Large intestine (tissue), 3 donors: ENCODE results near the gene ARHGAP45. TPM values are rescaled to one million over a fixed set of nuclear protein-coding genes. Genes with fewer than 3 reads are reported as not detected.
"Not testable (repeated sequence)": the region's sequence is repeated elsewhere in the genome, so short reads cannot be mapped to it uniquely, and the experiment has no call there.

Experiments used
- DNase-seq, 2 donors: peaks; one replicate each; pipeline versions ENCODE4 v3.0.0 to v3.0.0-alpha.2; 2013
- H3K27ac ChIP-seq: one replicate; pipeline ENCODE4 v1.5.1; 2013; ENCODE audit warnings: low read length
- H3K27me3 ChIP-seq: 2 replicates; pipeline ENCODE4 v1.6.1; 2013; ENCODE audit warnings: low read length; ENCODE audit not compliant: control insufficient read depth, insufficient read depth
- H3K36me3 ChIP-seq: 2 replicates; pipeline ENCODE4 v1.6.1; 2013; ENCODE audit warnings: low read length; ENCODE audit not compliant: control insufficient read depth, insufficient read depth
- H3K4me1 ChIP-seq: one replicate; pipeline ENCODE4 v1.6.1; 2013; ENCODE audit warnings: low read length; ENCODE audit not compliant: control insufficient read depth, insufficient read depth
- H3K4me3 ChIP-seq: one replicate; pipeline ENCODE4 v1.5.1; 2013; ENCODE audit warnings: low read length
- H3K9me3 ChIP-seq: one replicate; pipeline ENCODE4 v1.6.1; 2013; ENCODE audit warnings: mild to moderate bottlenecking, low read depth, low read length, moderate library complexity; ENCODE audit not compliant: control insufficient read depth
- WGBS: methylation state at CpG from one replicate; pipeline ENCODE4 v1.1.5; 2013; ENCODE audit warnings: low lambda C conversion rate; ENCODE audit not compliant: insufficient coverage; 5-methylcytosine and 5-hydroxymethylcytosine counted together
- polyA plus RNA-seq: library from polyadenylated mRNA; unstranded; fragments of 120-200 nt; gene quantifications from one replicate; pipeline ENCODE4 v1.2.1, GENCODE V29; 2013

The ARHGAP45 gene
- polyA plus RNA-seq, 1 donor: 14.0 TPM

- H3K4me3 ChIP-seq, H3K27me3 ChIP-seq, H3K27ac ChIP-seq, H3K9me3 ChIP-seq, DNase-seq: not testable (repeated sequence)
- Histone ChIP-seq H3K36me3 (peaks cover 72% of the 10 kb centered on the region), H3K4me1 (peaks cover 21% of the 10 kb centered on the region)
- WGBS: no CpG with 5 or more reads among the region's 9 CpGs
Observed at GRCh38 chr19:1114728-1115127, 47.8 kb downstream of the ARHGAP45 start.

GRCh38 chr19:1115646-1116420, 48.9 kb downstream of the ARHGAP45 start:
- H3K9me3 ChIP-seq: peaks cover 7% of the 10 kb centered on the region
- H3K36me3 ChIP-seq: peaks cover 71% of the 10 kb centered on the region
- H3K4me1 ChIP-seq: peaks cover 21% of the 10 kb centered on the region
- WGBS: no CpG with 5 or more reads among the region's 35 CpGs
- H3K27ac ChIP-seq: no peak overlapping the region
- no peak overlapping the region for H3K4me3 ChIP-seq
- H3K27me3 ChIP-seq: no peaks in the 10 kb centered on the region
- DNase-seq: no peak

DNA sequence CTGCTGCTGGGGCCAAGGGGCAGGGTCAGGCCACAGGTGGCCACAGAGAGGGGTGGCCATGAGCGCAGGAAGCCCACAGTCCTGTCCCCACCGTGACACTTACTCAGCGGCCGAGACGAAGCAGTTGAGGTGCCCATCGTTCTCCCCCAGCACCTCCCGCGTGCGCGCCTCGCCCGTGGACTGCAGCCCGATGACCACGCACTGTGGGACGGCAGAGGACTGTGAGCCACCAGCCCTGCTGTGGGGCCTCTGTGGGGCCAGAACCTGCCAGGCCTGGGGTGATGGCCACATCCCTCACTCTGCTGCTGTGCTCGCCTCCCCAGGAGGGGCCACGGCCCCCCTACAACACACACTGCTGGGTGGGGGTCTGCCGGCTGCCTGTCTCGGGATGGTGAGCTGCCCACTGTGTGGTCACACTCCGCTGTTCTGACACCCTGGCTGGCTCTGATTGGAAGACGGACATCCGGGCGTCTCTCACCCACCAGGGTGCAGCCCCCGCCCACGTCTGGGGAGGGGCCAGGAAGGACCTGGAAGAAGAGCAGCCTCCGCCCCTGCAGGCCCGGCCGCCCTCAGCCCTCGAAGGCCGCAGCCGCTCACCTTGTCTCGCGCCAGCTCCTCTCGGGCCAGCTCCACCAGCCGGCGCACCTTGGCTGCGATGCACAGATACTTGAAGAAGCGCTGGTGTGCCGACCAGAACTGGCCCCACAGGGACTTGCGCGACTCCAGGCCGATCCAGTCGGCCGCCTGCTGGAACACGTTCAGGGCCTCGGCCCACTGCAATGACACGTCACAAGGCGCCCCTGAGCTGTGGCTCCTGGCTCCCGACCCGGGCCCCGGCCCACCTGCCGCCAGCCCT, 50.0 kb downstream of the ARHGAP45 start:
- peaks cover 20% of the 10 kb centered on the region for H3K4me1 ChIP-seq
- peaks cover 7% of the 10 kb centered on the region for H3K9me3 ChIP-seq
- H3K27ac ChIP-seq: no peak overlapping the region
- DNase-seq: no peak
- no CpG with 5 or more reads among the region's 52 CpGs for WGBS
- no peak overlapping the region for H3K4me3 ChIP-seq
- H3K27me3 ChIP-seq: no peaks in the 10 kb centered on the region
- peaks cover 75% of the 10 kb centered on the region for H3K36me3 ChIP-seq

GRCh38 chr19:1117654-1118053, 50.7 kb downstream of the ARHGAP45 start:
- DNase-seq: no peak
- peaks cover 8% of the 10 kb centered on the region for H3K9me3 ChIP-seq
- H3K27me3 ChIP-seq: no peaks in the 10 kb centered on the region
- H3K4me1 ChIP-seq: peaks cover 13% of the 10 kb centered on the region
- H3K27ac ChIP-seq: no peak overlapping the region
- no CpG with 5 or more reads among the region's 16 CpGs for WGBS
- H3K4me3 ChIP-seq: no peak overlapping the region
- peaks cover 79% of the 10 kb centered on the region for H3K36me3 ChIP-seq

DNA sequence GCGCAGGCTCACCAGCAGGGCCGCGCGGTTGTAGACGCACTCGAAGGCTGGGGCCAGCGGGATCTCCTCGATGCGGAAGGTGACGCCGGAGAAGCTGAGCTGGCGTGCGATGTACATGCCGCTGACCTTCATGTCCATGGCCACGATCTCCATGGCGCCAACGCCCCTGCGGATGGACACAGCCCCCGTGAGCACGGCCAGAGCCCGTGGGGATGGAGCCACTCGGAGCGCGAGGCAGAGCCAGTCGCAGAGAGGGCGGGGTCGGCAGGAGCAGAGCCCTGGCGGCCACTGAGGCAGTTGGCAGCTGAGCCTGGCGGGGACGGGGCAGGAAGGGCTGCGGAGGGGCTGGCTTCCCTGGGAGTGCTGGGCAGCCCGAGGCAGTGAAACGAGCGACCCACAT, 52.0 kb downstream of the ARHGAP45 start:
- Histone ChIP-seq H3K4me3 (no peak overlapping the region), H3K27ac (no peak overlapping the region), H3K36me3 (peaks cover 89% of the 10 kb centered on the region), H3K4me1 (peaks cover 3% of the 10 kb centered on the region), H3K27me3 (no peaks in the 10 kb centered on the region), H3K9me3 (peaks cover 16% of the 10 kb centered on the region)
- no CpG with 5 or more reads among the region's 34 CpGs for WGBS
- no peak for DNase-seq

- H3K4me3 ChIP-seq: no peak overlapping the region
- WGBS: no CpG with 5 or more reads among the region's 50 CpGs
- H3K27me3 ChIP-seq: no peaks in the 10 kb centered on the region
- peaks cover 88% of the 10 kb centered on the region for H3K36me3 ChIP-seq
- H3K4me1 ChIP-seq: peaks cover 2% of the 10 kb centered on the region
- H3K9me3 ChIP-seq: peaks cover 16% of the 10 kb centered on the region
- no peak overlapping the region for H3K27ac ChIP-seq
- no peak for DNase-seq
Observed at GRCh38 chr19:1119475-1120217, 52.7 kb downstream of the ARHGAP45 start.

GRCh38 chr19:1121395-1121794, 54.4 kb downstream of the ARHGAP45 start:
- Histone ChIP-seq H3K36me3 (peaks cover 92% of the 10 kb centered on the region), H3K27me3 (no peaks in the 10 kb centered on the region), H3K4me3 (no peak overlapping the region), H3K4me1 (peaks cover 2% of the 10 kb centered on the region), H3K27ac (no peak overlapping the region), H3K9me3 (peaks cover 16% of the 10 kb centered on the region)
- WGBS: no CpG with 5 or more reads among the region's 10 CpGs
- no peak for DNase-seq

GRCh38 chr19:1122021-1122971, 55.3 kb downstream of the ARHGAP45 start:
- WGBS: no CpG with 5 or more reads among the region's 63 CpGs
- Histone ChIP-seq H3K27ac (no peak overlapping the region), H3K36me3 (peaks cover 92% of the 10 kb centered on the region), H3K4me3 (no peak overlapping the region), H3K27me3 (no peaks in the 10 kb centered on the region), H3K9me3 (peaks cover 16% of the 10 kb centered on the region), H3K4me1 (peaks cover 2% of the 10 kb centered on the region)
- DNase-seq: no peak

DNA sequence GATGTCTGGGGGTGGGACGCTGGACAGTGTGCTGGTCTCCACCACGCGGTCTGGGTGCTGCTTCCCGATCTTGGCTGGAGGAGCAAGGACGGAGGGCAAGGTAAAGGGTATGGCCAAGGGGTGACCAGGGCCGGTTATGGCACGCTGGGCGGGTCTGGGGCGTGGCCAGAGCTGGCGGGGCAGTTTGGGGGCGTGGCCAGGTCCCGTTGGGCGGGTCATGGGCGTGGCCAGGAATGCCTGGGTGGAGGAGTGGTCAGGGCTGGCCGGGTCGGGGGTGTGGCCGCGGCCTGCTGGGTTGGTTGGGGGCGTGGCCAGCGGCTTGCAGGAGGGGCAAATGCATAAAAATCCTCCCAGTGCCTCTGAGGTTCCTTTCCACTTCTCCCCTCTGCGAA, 56.0 kb downstream of the ARHGAP45 start:
- no peaks in the 10 kb centered on the region for H3K27me3 ChIP-seq
- H3K27ac ChIP-seq: no peak overlapping the region
- H3K4me3 ChIP-seq: no peak overlapping the region
- peaks cover 16% of the 10 kb centered on the region for H3K9me3 ChIP-seq
- peaks cover 88% of the 10 kb centered on the region for H3K36me3 ChIP-seq
- peak in 1 of 2 donors; percentile 38 for DNase-seq
- H3K4me1 ChIP-seq: peaks cover 2% of the 10 kb centered on the region
- WGBS: no CpG with 5 or more reads among the region's 21 CpGs
